GM18909 (cell line): ENCODE data around the gene SHC4.

ENCODE experiments used
- ATAC-seq: cut with Tn5 transposase; IDR thresholded peaks from one replicate; pipeline ENCODE4 v1.9.1; 2021; ENCODE audit warnings: mild to moderate bottlenecking; ENCODE audit not compliant: unreplicated experiment, poor library complexity

The SHC4 gene

DNA sequence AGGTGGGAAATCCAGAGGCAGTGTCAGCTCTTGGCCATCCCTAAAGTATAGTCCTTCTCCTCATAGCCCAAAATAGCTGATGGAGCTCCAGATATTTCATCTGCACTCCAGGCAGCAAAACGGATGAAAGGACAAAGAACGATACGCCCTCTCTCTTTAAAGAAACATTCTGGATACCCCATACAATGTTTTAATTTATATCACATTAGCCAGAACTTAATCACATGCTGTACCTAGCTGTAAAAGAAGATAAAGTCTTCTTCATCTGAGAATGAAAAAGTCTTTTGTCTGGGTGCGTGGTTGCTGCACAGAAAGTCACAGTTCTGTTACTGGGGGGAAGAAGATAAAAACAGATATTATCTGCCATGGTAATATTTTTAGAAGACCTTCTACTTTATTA, 4.3 kb upstream of the SHC4 start:
- no peak for ATAC-seq

DNA sequence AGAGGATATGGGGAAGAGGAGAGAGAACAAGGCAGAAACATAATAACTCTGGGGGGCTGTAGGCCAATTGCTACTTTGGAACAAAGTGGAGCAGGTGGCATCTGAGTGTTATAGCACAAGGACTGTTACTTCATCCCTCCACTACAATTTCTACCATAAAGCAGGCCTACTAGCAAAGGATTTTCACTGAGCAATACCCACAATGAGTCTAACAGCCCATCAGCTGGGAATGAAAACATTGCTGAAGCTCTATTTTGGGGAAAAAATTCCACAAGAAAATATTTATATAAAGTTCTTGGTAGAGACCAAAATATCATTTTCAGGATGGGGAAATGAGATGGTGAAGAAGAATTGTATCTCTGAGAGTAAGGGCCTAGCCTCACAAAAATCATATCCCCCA, 3.6 kb upstream of the SHC4 start:
- no peak for ATAC-seq

DNA sequence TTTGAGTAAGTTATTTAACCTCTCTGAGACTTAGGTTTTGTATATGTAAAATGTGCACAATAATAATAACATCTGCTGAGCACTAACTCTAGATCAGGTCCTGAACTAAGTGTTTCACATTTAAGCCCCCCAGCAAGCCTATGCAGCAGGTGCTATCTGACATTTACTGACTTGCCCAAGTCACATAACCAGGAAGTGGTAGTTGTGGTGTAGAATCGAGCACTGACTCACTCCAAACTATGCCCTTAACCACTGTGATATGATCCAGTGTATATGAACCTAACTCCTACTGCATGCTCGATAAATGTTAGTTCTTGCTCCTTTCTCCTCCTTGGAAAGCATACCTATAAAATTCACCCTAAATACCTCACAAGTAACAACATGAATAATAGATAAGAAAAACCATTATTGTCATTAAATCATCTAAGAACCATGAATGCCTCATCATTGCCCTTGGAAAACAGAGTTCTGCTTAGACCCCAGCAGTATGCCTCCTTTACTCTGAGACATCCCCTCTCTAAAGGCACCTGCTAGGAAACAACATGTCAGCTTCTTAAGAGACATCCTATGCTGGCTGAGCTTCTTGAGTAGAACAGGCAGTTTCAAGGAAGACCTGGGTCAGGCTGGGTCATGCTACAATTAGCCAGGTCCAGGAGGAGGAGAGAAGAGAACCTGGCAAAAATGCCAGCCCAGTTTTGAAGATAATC, 3.0 kb upstream of the SHC4 start:
- peak; percentile 73 for ATAC-seq

DNA sequence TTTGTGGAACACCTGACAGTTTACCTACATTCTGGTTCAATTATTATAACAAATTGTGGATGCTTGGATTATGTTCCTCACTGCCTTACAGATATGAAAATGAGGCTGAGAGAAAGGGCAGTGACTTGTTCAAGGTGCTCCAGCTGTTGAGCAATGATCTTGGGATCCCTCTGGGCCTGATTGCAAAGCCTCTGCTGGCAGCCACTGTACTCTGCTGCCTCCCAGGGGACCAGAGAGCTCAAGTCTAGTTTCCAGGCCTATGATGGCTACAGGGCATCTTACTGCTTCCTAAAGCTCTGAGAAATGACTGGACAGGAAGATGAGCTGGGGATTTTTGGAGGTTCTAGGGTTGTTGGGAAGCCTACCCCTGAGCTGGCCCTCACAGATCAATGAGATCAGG, 2.3 kb upstream of the SHC4 start:
- ATAC-seq = peak; percentile 70

DNA sequence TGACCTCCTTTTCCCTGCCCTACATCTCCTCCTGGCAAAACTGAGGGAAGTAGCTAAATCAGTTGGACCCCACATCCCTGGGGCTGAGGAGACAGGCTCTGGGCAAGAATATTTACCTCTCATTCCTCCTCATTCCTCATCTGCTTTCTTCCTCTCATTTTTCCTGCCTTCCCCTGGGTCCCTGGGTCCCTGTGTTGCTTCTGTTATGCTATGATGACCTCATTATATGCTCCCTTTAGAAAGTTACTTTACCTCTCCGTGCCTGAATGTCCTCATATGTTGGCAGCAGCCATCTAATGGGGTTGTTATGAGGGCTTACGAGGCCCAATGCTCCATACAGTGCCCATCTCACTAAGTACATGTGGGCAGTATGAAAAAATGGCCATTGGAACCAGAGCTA, 1.2 kb upstream of the SHC4 start:
- no peak for ATAC-seq

DNA sequence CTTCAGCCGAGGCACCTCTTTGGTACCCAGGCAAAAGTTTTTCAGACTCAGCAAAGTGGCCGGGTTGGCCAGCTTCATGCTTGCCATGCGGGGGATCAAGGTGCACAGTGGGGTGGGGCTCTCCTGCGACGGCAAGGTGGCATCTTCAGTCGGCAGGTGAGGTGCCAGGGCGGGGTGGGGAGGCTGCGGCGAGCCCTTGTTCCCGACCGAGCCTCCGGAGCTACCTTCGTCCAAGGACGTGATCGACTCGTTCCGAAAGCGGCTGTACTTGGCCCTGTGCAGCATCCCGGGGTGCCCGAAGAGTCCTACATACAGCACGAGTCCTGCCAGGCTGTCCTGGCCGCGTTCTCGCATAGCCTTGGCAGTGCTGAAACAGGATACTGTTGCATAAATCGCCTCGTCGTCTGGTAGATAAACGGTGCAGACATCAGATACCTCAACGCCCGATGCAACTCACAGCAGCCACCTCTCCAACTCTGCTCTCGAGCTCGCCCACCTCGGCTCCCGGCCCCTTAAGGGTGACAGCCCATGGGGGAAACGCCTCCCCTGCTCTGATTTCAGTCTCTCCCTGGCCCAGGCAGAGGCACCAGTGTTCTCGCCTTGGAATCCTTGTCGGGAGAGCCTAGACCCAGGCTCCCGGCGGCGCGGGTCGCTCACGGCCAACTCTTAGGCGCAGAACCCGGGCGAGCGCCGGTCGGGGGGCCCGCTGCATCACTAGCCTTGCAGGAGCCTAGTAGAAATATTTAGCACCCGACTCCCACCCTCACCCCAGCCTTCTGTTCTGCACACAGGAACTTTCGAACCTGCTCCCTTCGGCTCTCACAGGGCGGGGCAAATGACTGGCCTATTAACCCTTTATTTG, 826 bp downstream of the SHC4 start:
- no peak for ATAC-seq

DNA sequence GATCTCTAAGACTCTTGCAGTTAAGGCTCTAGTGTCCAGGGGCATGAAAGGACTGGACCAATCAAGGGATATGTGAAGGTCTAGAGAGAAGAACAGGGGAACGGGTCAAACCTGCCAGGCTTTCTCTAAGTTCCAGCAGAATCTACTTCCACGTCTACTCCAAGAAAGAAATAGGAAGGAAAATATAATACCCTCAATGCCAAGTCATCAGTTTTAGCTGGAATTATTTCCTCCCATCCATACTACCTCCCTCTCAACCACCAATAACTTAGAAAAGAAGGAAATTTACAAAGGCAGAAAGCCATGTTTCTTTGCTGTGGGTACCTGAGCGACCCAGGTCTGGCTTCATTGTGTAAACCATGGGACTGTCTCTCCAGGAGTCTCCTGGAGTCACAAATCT, 7.8 kb downstream of the SHC4 start:
- ATAC-seq = no peak

DNA sequence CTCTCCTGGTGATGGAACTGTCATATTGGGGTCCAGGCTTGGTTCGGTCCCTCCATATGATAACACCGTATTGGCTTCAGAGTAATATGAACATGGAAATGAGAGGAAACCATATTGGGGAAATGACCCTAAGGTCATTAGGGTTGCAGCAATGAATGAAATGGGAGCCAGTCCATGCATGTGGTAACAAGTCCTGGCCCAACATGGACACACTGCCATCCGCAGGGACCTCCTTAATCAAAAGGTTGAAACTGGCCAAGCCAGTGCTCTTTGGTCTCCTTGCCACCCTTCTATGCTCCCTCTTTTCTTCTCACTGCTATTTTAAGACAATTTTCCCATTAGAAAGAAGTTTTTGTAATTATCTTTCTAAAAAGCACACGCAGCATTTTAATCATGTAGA, 8.3 kb downstream of the SHC4 start:
- no peak for ATAC-seq

DNA sequence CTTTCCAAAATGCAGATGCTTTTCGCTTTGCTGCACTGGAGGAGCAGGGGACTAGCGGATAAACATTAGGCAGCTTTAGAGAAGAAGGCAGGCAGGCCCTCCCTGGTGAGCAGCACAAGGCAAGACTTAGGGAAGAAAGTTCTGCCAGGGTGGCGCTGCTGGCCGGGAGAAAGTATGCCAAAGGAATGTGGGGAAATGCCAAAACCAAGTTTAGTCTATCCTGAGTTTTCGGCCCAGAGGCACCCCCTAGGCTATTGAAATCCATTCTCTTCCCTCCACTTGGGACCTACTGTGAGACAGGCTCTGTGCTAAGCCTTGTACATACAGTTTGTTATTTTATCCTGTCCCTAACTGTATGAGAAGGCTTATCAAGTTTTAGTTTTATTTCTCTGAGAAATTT, 9.2 kb downstream of the SHC4 start:
- ATAC-seq = no peak

DNA sequence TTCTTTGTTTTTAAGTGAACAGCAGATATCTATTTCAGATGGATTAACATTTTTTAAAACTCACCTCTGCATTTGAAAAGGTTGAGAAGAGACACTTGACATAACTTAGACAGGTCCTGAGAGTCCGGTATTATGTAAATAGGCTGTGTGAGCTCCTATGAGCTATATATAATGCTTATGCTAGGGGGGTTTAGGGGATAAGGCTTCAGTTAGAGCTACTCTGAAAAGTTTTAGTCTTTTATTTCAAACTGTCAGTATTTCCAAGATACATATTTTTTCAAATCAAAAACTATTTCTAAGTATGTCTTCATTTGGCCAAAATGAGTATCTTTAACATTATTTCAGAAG, 16.9 kb downstream of the SHC4 start:
- no peak for ATAC-seq

DNA sequence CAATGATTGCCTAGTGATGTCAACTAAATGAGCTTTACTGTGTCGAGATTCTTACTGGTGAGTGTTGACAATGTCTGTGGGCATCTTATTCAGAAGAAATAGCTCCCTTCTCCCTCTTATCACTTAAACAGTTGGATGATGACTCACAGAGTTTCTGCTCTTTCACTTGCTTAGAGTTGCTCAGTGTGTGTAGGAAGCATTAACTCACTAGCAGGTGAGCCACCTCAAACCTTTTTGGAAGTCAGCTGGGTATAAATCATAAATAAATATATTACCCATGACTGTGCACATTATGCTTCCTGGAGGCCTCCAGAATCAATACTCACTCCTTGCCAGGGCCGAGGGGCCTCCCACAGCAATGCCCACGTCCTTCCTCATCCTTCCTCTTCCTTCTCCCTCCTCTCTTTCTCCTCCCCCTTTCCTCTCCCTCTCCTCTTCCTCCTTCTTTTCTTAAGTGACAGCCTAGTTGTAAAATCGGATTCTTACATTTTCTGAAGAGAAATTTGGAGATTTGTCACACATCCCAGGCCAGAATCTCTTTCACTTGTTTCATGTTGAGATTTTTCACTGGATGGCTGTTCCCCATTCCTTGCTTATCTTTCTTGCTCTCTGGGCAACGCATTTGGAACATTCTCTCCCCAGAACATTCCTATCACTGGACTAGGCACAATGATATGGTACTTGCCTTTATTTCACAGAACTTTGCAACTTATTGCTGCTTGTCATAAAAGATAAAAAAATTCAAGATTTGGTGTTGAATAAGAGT, 17.5 kb downstream of the SHC4 start:
- no peak for ATAC-seq

DNA sequence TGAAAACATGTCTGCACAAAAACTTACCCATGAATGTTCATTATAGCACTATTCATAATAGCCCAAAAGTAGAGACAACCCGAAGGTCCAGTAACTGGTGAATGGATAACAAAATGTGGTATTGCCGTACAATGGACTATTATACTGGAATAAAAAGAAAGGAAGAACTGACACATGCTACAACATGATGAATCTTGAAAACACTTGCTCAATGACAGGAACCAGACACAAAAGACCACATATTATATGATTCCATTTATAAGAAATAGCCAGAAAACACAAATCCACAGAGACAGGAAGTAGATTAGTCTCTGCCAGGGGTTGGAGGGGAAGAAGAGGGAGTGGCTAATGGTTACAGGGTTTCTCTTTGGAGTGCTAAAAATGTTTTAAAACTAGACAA, 18.3 kb downstream of the SHC4 start:
- no peak for ATAC-seq

DNA sequence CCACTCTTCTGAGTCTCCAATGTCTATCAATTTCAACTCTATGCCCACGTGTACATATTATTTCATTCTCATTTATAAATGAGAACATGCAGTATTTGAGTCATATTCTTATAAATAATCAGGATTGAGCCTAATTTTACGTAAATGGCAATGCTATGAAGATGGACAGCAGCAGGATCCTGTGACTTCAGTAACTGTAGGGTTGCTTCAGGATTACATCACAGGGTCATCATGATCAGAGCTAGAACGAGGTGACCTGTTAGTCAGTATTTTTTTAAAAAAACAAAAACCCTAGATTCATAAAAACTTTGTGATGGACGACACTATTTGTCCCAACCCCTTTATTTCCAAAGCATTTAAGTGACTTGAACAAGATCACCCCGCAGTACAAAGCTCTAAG, 21.8 kb downstream of the SHC4 start:
- no peak for ATAC-seq

DNA sequence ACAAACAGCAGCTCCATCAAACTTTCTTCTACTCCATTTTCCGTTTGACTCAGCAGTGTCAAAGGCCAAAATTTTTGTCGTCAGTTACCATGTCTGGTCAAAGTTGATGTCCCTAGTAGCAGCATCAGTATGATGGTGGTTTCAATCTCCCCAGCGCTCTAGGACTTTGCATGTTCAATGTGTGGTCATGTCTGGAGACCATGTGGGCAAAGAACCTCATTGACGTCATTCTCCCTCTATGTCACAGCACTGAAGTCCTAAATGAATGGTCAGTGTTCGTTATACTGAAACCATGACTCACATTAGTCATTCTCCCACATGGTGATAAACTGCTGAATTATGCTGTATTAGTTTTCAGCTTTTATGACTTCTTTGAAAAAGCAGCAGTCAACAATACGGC, 23.2 kb downstream of the SHC4 start:
- ATAC-seq = peak; percentile 95

DNA sequence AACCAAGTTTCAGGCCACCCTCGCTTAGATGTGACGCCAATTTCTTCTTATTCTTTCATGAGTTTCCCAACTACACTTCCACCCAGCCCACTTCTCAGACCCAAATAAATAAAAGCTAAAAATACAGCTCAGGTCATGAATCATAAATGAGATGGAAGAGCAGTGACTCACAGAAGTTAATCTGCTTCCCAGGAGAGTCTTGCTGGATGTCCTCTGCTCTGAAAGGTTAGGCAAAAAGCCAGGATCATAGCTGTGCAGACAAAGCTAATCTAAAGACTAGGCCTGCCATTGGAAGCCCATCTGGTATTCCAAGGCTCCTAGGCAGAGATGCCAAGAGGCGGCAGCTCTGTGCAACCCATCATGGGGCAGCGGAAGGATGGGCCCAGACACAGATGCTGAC, 24.1 kb downstream of the SHC4 start:
- no peak for ATAC-seq

DNA sequence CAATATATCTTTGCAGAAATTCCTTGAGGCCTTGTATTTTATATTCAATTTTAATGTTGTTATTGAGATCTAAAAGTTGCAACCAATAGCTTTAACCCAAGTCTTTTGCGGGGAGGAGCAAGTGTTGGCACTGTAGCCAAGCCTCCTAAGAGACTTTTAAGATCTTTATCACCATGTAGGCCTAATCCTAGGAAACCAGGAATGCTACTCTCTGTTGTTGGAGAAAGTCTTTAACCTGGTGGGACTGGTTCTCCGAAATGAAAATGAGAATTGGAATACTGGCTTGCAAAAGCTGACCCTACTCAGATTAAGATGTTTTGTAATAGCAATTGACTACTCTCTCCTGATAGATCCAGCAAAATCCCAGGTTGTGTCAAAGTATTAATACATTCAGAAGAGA, 25.8 kb downstream of the SHC4 start:
- ATAC-seq = no peak

DNA sequence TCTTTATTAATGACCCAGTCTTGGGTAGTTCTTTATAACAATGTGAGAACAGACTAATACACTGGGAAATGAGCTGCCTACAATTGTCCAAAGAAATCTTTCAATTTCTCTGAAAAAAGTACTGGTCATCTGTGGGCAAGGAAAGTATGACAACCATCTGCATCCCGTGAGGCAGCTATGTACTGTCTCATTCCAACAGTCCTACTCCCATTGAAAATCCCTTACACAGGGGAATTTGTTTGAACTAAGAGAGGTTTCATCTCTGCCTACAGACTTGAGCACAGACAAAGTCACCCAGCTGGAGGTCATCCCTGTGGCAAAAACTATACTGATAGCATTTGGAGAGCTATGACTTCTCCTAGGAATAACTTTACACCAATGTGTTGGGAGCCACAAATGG, 27.1 kb downstream of the SHC4 start:
- ATAC-seq = no peak

DNA sequence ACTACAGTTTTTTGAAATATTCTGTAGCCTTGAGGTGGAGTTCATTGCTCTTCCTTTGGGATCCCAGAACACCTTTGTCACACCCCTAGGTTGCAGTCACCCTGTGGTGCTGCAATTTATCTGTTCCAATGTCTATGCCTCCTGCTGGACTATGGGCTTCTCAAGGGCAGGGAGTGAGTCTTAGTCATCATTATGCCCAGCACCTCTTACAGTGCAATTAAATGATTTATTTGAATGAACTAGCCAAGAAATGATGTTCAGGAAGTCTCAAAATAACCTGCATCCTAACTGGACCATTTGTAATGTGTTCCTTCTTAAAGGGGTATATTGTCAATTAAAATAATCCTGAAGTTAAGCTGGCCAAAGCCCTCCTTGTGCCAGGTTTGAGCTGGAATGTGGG, 28.5 kb downstream of the SHC4 start:
- no peak for ATAC-seq

DNA sequence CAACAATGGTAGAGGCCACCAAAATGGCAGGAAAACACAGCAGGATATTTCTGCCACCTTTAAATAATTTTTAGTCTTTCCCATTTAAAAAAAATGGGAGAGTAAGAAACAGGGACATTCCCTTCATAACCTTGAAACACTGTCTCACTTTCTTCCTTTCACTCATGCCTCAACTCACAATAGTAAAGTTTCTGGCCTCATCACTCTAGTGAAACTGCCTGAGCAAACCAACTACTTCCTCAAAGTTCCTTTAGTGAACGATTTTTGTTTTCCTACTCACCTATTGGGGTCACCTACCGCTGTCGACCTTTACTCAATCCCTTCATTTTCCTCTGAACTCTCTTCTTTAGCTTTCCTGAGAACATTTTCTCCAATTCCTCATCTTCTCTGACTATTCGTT, 33.0 kb downstream of the SHC4 start:
- no peak for ATAC-seq

DNA sequence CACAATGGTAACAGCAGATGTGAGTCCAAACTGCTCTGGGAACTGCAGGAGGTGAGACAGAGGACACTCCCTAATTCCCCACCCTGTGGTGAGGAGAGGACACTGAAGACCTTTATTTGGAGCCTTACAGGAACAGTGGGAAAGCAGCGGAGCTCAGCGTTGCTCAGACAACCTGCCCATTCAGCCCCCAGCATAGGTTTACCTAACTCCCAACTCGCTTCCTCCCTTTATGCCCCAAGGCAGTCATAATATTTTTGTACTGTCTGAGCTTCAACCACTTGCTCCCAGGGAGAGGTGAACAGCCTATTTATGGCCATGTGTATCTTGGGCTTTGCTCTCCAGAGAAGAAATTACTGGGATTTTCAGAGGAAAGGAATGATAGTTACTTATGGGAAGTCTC, 34.1 kb downstream of the SHC4 start:
- ATAC-seq = no peak

DNA sequence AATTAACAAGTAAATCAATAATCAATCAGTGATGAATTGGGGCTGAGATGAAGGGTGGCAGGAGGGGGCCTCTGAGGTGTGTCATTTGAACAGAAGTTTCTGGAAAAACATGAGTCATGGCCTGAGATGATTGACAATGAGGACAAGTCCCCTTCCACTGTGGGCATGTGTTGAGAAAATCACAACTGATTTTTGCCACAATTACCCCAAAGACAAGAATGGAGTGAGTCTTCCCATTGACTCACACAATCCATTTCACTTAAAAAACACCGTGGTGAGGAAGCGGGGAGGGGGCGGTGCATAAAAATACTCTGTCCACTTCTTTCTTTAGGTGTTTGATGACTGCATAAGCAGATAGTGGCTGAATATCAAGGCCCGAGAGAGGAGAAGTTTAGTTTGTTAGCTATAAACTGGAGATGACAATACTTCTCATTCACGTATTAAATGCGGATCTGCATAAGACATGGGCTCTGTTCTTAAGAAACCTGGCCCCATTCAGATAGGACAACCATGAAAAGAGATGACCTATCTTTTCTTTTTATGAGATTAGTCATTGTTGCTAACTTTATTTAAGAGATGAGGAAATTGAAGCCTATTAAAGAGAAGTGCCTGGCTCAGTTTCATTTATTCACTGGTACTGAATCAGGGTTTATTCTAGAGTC, 34.7 kb downstream of the SHC4 start:
- no peak for ATAC-seq
